ENCODE measurements around the gene TUBB8. TPM values are rescaled to one million over a fixed set of nuclear protein-coding genes. Genes with fewer than 3 reads are reported as not detected.

Gene TUBB8
- not detected for total RNA-seq

DNA sequence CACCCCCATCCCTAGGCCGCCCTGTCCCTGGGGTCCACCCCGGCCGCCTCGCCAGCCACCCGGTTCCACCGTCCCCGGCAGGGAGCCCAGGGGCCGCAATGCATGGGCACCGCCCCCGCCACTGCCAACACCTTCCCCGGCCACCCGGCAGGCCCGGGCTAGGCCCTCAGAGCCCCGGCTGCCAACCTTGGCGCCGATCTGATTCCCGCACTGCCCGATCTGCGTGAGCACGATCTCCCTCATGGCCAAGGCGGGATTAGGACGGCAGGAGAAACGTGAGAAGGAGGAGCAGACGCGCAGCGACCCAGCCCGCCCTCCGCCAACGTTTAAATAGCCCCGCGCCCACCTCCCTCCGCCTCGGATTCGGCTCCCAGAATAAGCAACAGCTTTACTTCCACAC lies at the start of gene TUBB8:
TUBB8 (minus strand) TSS at position 301 of the 400 bp plus-strand sequence; CDS start at position 243, 58 bp downstream.
- Mint-ChIP-seq H3K36me3 (no peaks in the 10 kb centered on the region), H3K27ac (no peak within 1 kb of the TSS), H3K4me1 (no peaks in the 10 kb centered on the region), H3K9me3 (ENCODE audit: low read depth) (no peaks in the 10 kb centered on the region), H3K4me3 (no peak within 1 kb of the TSS), H3K27me3 (peaks cover 2% of the 10 kb centered on the region)
- ATAC-seq (no peak), DNase-seq (no peak)
- CTCF ChIA-PET = no interaction called here

DNA sequence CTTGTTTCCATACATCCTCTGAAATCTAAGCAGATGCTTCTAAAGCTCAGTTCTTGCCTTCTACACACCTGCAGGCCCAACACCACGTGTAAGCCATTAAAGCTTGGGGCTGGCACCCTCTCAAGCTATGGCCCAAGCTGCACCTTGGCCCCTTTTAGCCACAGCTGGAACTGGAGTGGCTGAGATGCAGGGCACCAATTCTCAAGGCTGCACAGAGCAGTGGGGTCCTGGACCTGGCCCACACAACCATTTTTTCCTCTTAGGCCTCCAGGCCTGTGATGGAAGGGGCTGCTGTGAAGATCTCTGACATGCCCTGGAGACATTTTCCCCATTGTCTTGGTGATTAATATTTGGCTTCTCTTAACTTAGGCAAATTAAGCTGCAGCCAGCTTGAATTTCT lies 47.4 kb upstream of the TUBB8 start:
- H3K27me3 Mint-ChIP-seq = peaks cover 15% of the 10 kb centered on the region
- H3K4me3 Mint-ChIP-seq = no peak overlapping the region
- H3K27ac Mint-ChIP-seq = no peak overlapping the region
- no peaks in the 10 kb centered on the region for H3K4me1 Mint-ChIP-seq
- H3K9me3 Mint-ChIP-seq (ENCODE audit: low read depth) = peaks cover 18% of the 10 kb centered on the region
- DNase-seq (no peak), ATAC-seq (no peak)
- CTCF ChIA-PET = no interaction called here
- peaks cover 9% of the 10 kb centered on the region for H3K36me3 Mint-ChIP-seq

DNA sequence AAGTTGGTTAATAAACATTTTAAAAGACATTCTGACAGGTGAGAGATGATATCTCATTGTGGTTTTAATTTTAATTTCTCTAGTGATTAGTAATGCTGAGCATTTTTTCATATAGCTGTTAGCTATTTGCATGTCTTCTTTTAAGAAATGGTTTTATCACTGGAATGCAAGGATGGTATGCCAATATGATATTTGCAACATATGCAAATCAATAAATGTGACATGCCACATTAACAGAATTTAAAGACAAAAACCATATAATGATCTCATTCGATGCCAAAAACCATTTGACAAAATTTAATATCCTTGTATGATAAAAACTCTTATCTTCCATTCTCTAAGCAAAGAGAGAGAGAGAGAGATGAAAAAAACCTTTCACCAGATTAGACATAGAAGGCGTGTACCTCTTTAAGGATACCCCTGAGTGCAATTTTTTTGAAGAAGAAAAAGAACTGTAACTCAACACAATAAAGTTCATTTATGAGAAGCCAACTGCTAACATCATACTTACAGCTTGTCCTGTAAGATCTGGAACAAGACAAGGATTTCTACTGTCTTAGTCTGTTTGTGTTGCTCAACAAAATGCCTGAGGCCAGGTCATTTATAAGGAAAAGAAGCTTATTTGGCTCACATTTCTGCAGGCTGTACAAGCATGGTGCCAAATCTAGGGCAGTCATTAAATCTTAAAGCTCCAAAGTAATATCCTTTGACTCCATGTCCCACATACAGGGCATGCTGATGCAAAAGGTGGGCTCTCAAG lies 46.4 kb upstream of the TUBB8 start:
- no peak for DNase-seq
- Mint-ChIP-seq H3K27me3 (peaks cover 15% of the 10 kb centered on the region), H3K4me3 (no peak overlapping the region), H3K4me1 (no peaks in the 10 kb centered on the region), H3K27ac (no peak overlapping the region), H3K9me3 (ENCODE audit: low read depth) (peaks cover 18% of the 10 kb centered on the region), H3K36me3 (peaks cover 9% of the 10 kb centered on the region)
- CTCF ChIA-PET = no interaction called here
- ATAC-seq = no peak

DNA sequence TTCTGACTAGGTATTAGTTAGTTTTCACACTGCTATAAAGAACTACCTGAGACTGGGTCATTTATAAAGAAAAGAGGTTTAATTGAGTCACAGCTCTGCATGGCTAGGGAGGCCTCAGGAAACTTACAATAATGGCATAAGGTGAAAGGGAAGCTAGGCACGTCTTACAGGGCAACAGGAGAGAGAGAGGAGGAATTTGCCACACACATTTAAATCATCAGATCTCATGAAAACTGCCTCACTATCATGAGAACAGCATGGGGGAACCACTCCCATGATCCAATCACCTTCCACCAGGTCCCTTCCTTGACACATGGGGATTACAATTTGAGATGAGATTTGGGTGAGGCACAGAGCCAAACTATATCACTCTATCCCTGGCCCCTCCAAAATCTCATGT lies 45.5 kb upstream of the TUBB8 start:
- Mint-ChIP-seq H3K4me1 (no peaks in the 10 kb centered on the region), H3K4me3 (no peak overlapping the region), H3K9me3 (ENCODE audit: low read depth) (peaks cover 18% of the 10 kb centered on the region), H3K27me3 (peaks cover 15% of the 10 kb centered on the region), H3K36me3 (peaks cover 9% of the 10 kb centered on the region), H3K27ac (no peak overlapping the region)
- ATAC-seq = no peak
- no peak for DNase-seq
- CTCF ChIA-PET = no interaction called here

DNA sequence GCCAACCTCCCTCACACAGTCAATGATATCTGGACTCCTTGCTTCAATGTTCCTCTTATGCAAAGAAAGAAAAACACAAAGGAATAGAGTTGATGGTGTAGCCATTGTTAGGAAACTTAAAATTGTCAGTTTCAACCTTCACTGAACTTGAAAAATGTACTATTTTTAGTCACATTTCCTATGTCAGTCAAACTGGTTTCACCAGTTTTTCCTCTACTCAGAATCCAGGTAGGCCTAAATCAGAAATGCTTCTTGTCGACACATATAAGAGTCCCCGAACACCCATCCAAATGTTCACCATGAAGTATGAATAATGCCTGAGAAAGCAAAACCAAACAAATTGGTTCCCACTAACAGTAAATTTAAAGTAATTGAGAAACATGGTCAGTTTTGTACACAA lies 43.8 kb upstream of the TUBB8 start:
- DNase-seq = no peak
- Mint-ChIP-seq H3K27ac (no peak overlapping the region), H3K27me3 (peaks cover 21% of the 10 kb centered on the region), H3K36me3 (peaks cover 9% of the 10 kb centered on the region), H3K4me1 (no peaks in the 10 kb centered on the region), H3K4me3 (no peak overlapping the region), H3K9me3 (ENCODE audit: low read depth) (peaks cover 18% of the 10 kb centered on the region)
- CTCF ChIA-PET = no interaction called here
- ATAC-seq = no peak

DNA sequence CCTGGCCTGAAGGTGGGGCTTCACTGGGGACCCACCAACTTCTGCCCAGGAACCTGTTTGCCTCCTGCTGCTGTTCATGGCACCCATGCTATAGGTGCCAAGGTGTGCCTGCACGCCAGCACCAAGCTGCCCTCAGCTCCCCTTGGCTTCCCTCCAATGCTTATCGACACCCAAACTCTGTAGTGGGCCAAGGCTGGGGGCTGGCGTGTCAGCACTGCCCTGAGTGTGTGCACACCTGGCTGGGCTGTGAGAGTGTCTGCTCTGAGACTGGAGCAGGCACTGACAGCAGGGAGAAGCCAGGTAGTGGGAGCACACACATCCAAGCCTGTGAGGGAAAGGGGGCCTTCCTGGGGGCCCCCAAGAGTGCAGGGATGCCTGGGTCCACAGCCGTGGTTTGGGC lies 43.1 kb upstream of the TUBB8 start:
- Mint-ChIP-seq H3K27ac (no peak overlapping the region), H3K4me1 (peaks cover 2% of the 10 kb centered on the region), H3K4me3 (no peak overlapping the region), H3K9me3 (ENCODE audit: low read depth) (peaks cover 17% of the 10 kb centered on the region), H3K36me3 (peaks cover 5% of the 10 kb centered on the region), H3K27me3 (peaks cover 23% of the 10 kb centered on the region)
- DNase-seq = no peak
- no peak for ATAC-seq
- CTCF ChIA-PET = no interaction called here

DNA sequence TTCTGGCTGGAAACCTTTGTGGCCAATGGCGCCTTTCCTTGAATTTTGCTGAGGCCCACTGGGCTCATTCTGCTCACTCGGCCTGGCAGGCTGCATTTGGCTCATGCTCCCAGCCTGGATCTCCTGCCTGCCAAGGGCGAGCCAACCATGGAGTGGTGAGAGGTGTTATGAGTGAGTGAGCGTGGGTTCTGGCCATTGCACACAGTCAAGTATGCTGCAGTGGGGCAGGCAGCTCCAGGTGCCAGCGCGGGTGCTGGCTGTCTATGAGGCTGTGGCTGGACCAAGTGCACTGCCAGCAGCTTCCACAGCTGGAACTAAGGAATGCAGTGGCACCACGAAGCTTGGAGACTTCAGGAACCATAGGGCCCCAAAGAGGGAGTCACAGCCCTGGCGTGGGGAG lies 42.2 kb upstream of the TUBB8 start:
- CTCF ChIA-PET = interaction anchor here (0.7 kb wide), 1 partner anchor 29 kb away, joined by 3 read pairs; no protein-coding TSS in a partner anchor
- no peak for DNase-seq
- Mint-ChIP-seq H3K27ac (no peak overlapping the region), H3K4me1 (peaks cover 3% of the 10 kb centered on the region), H3K4me3 (no peak overlapping the region), H3K9me3 (ENCODE audit: low read depth) (peaks cover 13% of the 10 kb centered on the region), H3K27me3 (peaks cover 22% of the 10 kb centered on the region), H3K36me3 (peaks cover 2% of the 10 kb centered on the region)
- ATAC-seq = no peak

DNA sequence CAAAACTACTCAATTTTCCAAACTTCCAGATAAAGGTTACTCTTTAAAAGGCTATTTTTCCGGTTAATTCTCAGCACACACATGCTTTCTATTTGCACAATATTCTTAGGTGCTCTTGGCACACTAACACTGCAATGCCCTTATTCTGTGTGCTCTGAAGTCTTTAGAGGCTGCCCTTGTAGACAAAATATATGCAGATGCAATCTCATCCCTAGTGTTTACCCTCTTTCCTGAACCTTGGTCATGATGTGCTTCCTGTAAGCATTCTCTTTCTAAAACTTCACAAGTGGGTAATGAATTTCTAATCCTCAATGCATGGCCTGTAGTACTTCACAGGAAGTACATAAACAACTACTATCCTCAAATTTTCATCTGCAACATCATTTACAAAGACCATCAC lies 41.1 kb upstream of the TUBB8 start:
- Mint-ChIP-seq H3K27ac (no peak overlapping the region), H3K4me3 (no peak overlapping the region), H3K36me3 (no peaks in the 10 kb centered on the region), H3K9me3 (ENCODE audit: low read depth) (peaks cover 9% of the 10 kb centered on the region), H3K27me3 (peaks cover 22% of the 10 kb centered on the region), H3K4me1 (peaks cover 3% of the 10 kb centered on the region)
- DNase-seq (no peak), ATAC-seq (no peak)
- CTCF ChIA-PET = interaction anchor here (1.6 kb wide), 1 partner anchor 32 kb away, joined by 3 read pairs; no protein-coding TSS in a partner anchor

DNA sequence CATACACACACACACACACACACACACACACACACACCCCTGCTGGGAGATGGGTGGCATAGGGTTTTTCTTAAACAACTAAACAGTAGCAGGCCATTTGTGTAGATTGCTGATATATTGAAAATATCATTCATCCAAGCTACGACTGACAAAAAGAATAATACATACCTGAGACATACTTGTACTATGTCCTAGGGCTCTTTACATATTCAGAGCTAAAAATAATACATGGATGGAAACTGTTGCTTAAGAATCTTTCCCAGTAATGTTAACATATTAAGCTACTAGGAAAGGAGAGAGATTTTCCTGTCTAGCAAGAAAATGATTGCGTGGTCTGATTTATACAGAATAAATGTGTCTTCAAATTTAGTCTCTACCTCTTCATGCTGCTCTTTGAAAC lies 40.2 kb upstream of the TUBB8 start:
- H3K27me3 Mint-ChIP-seq = peaks cover 16% of the 10 kb centered on the region
- no peak overlapping the region for H3K27ac Mint-ChIP-seq
- ATAC-seq (no peak), DNase-seq (no peak)
- CTCF ChIA-PET = interaction anchor here (0.7 to 1.6 kb wide), 3 partner anchors 10 to 33 kb away, joined by 3 to 4 read pairs (median 3); no protein-coding TSS in a partner anchor
- H3K36me3 Mint-ChIP-seq = no peaks in the 10 kb centered on the region
- H3K9me3 Mint-ChIP-seq (ENCODE audit: low read depth) = peaks cover 2% of the 10 kb centered on the region
- H3K4me3 Mint-ChIP-seq = no peak overlapping the region
- peaks cover 3% of the 10 kb centered on the region for H3K4me1 Mint-ChIP-seq

DNA sequence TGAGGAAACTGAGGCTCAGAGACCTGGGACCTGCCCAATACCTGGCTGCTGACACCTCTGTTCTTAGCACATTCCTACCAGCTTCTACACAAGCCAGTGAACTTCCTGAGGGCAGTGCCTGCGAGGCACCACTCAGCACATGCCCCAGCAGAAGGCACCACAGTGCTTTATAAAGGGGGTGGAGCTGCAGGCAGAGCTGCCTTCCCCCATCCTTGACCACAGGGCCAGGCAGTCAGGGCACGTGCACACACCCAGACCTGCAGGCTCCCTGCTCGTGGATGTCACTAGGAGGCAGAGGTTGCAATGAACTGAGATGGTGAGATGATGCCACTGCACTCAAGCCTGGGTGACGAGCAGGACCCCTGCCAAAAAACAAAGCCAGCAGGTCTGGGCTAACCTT lies 39.2 kb upstream of the TUBB8 start:
- H3K9me3 Mint-ChIP-seq (ENCODE audit: low read depth) = peaks cover 2% of the 10 kb centered on the region
- peaks cover 3% of the 10 kb centered on the region for H3K4me1 Mint-ChIP-seq
- CTCF ChIA-PET = interaction anchor here (1.1 kb wide), 1 partner anchor 11 kb away, joined by 4 read pairs; no protein-coding TSS in a partner anchor
- no peak overlapping the region for H3K4me3 Mint-ChIP-seq
- H3K27me3 Mint-ChIP-seq = peaks cover 14% of the 10 kb centered on the region
- no peak for DNase-seq
- H3K27ac Mint-ChIP-seq = no peak overlapping the region
- H3K36me3 Mint-ChIP-seq = no peaks in the 10 kb centered on the region
- ATAC-seq = no peak

DNA sequence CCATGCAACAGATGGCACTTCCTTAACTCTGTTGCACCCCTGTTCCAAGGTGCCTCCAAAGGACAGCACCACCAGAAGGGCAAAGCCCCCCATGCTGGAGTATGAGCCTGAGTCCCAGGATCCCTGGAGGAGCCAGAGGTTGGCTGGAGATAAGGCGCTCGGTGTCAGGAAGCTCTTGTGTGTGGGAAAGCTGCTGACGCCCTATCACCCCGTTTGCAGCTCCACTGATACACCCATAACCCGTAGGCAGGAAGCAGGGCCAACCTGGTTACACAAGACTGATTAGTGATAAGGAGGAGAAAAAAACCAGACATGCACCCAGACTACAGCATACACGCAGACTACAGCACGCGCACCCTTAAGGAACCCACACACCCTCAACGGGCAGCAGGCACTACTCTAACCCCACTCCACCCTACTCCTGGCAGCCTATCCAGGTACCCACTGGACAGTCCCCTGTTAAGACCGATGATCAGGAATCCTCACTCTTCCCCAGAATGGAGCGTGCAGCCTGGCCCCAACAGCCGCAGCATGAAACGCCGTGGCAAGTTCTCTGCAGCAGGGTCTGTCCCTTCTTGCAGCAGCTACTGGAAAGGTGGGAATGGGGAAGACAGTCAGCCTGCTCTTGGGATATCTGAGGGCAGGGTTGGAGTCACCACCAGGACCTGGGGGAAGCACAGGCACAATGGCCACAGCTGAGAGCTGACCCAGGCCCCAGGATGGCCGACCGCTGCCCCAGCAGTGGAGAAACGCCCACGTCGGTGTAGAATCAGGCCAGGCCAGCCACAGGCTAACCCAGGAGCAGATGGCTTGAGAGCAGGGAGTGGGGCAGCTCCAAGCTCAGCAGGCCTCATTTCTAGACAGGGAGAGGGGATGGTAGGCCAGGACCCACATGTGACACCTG lies 38.3 kb upstream of the TUBB8 start:
- Mint-ChIP-seq H3K4me3 (no peak overlapping the region), H3K36me3 (no peaks in the 10 kb centered on the region), H3K9me3 (ENCODE audit: low read depth) (no peaks in the 10 kb centered on the region), H3K27me3 (peaks cover 9% of the 10 kb centered on the region), H3K27ac (no peak overlapping the region), H3K4me1 (peaks cover 3% of the 10 kb centered on the region)
- CTCF ChIA-PET = no interaction called here
- no peak for DNase-seq
- ATAC-seq = no peak

DNA sequence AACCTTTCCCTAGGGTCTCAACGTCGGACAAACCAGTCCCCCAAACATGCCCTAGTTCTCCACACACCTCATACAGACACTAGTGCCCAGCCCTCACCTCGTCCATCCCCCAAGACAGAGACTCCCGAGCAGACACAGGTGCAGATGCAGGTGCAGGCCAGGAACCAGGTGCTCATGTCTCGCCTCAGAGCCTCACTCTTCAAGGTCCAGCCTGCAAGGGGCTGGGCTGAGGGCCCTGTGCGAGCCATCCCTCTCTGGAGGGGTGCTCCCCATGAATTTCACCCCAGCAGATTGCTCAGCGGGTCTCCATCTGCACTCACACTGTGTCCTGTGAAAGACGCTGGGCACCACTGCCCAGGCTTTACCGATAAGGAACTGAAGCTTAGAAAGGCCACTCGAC lies 36.9 kb upstream of the TUBB8 start:
- Mint-ChIP-seq H3K27me3 (peaks cover 9% of the 10 kb centered on the region), H3K4me3 (no peak overlapping the region), H3K4me1 (peaks cover 3% of the 10 kb centered on the region), H3K27ac (no peak overlapping the region), H3K36me3 (no peaks in the 10 kb centered on the region), H3K9me3 (ENCODE audit: low read depth) (no peaks in the 10 kb centered on the region)
- CTCF ChIA-PET = no interaction called here
- ATAC-seq = no peak
- DNase-seq = no peak

DNA sequence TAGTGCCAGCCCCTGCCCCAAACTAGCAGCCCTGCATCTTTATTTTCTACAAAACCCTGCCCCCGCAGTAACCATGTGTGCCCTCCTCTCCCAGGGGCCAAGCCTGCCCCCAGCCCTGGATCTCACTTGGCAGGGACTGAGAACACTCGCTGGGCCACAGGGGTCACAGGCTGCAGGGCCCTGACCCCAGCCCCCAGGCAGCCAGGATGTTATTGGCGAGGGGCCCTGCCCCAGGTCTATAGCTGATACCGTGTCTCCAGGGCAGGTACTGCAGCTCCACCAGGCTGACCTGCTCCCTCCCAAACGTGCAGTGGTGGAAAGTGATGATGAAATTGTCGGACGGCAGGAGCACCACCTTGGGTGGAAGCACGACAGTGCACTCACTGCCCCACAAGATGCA lies 35.9 kb upstream of the TUBB8 start:
- no peak for DNase-seq
- Mint-ChIP-seq H3K36me3 (no peaks in the 10 kb centered on the region), H3K27me3 (peaks cover 9% of the 10 kb centered on the region), H3K4me1 (peaks cover 3% of the 10 kb centered on the region), H3K4me3 (no peak overlapping the region), H3K27ac (no peak overlapping the region), H3K9me3 (ENCODE audit: low read depth) (no peaks in the 10 kb centered on the region)
- CTCF ChIA-PET = interaction anchor here (1.2 kb wide), 1 partner anchor 9 kb away, joined by 3 read pairs; no protein-coding TSS in a partner anchor
- no peak for ATAC-seq
